Calu3 (cell line): Measurements from ENCODE around the gene LIPM. TPM values are rescaled to one million over a fixed set of nuclear protein-coding genes. Genes with fewer than 3 reads are reported as not detected.

ENCODE experiments used
- BruUV-seq: library from RNA; stranded (reverse); fragments of 400-500 nt; replicated peaks from 2 replicates; lab custom pipeline; 2021; lab: Mats Ljungman, UMichigan
- CTCF ChIA-PET: fragments of 300-600 bp; sonication (Branson Sonifier 250); formaldehyde crosslinking; loops from one replicate; lab custom pipeline; 2022; ENCODE audit warnings: antibody characterized with exemption; lab: Charles Lee
- DNase-seq: peaks from one replicate; pipeline ENCODE4 v3.0.0; 2022
- H3K27ac Mint-ChIP-seq: one replicate; pipeline ENCODE4 v1.8.0; 2022; ENCODE audit warnings: mixed read lengths; ENCODE audit not compliant: unreplicated experiment
- H3K27me3 Mint-ChIP-seq: one replicate; pipeline ENCODE4 v1.8.0; 2022; ENCODE audit warnings: mixed read lengths; ENCODE audit not compliant: unreplicated experiment
- H3K36me3 Mint-ChIP-seq: one replicate; pipeline ENCODE4 v1.8.0; 2022; ENCODE audit warnings: mild to moderate bottlenecking, moderate library complexity, mixed read lengths; ENCODE audit not compliant: insufficient read depth, unreplicated experiment
- H3K4me1 Mint-ChIP-seq: one replicate; pipeline ENCODE4 v1.8.0; 2022; ENCODE audit warnings: mild to moderate bottlenecking, low read depth, mixed read lengths; ENCODE audit not compliant: unreplicated experiment
- H3K4me3 Mint-ChIP-seq: one replicate; pipeline ENCODE4 v1.8.0; 2022; ENCODE audit warnings: mild to moderate bottlenecking, low read depth, moderate library complexity, mixed read lengths; ENCODE audit not compliant: unreplicated experiment
- H3K9me3 Mint-ChIP-seq: one replicate; pipeline ENCODE4 v1.8.0; 2022; ENCODE audit warnings: low read depth, mixed read lengths; ENCODE audit not compliant: unreplicated experiment
- CTCF ChIP-seq: fragments of 200-600 bp; IDR thresholded peaks from one replicate; pipeline ENCODE4 v1.8.0; 2022; ENCODE audit warnings: antibody characterized with exemption; ENCODE audit not compliant: unreplicated experiment
- intact Hi-C: fragments of 100-400 bp; cut with micrococcal nuclease; formaldehyde crosslinking; loops from one replicate; pipeline ENCODE4 v1.10.0; 2022; ENCODE audit not compliant: unreplicated experiment
- total RNA-seq: library from RNA; stranded (reverse); gene quantifications from 2 replicates; pipeline ENCODE4 v1.2.3, GENCODE V29; 2022

The LIPM gene
- total RNA-seq, 1 experiment from 2014 or later: not detected

- BruUV-seq: no TSS peak
Observed at GRCh38 chr10:88838766-88839350, 36.3 kb downstream of the LIPM start.

GRCh38 chr10:88840104-88840503 lies 37.6 kb downstream of the LIPM start:
- no peaks in the 10 kb centered on the region for H3K27me3 Mint-ChIP-seq
- CTCF ChIA-PET: interaction anchor here (0.6 to 1.4 kb wide), 2 partner anchors 11 to 17 kb away, joined by 3 to 5 read pairs; partner anchors contain the start of gene ANKRD22

More at GRCh38 chr10:88838766-88839350, 36.3 kb downstream of the LIPM start:
- Mint-ChIP-seq H3K27me3 (no peaks in the 10 kb centered on the region), H3K9me3 (peaks cover 3% of the 10 kb centered on the region), H3K4me3 (no peak overlapping the region), H3K4me1 (peaks cover 9% of the 10 kb centered on the region), H3K27ac (no peak overlapping the region), H3K36me3 (no peaks in the 10 kb centered on the region)
- TF ChIP-seq CTCF: no peak
- CTCF ChIA-PET: no interaction called here
- intact Hi-C loops: loop anchor here (5.0 to 10.0 kb wide), 2 partner anchors 43 to 376 kb away; partner anchors contain the start of gene STAMBPL1
- DNase-seq: no peak

GRCh38 chr10:88840881-88841280 lies 38.4 kb downstream of the LIPM start:
- DNase-seq: no peak
- Mint-ChIP-seq H3K36me3 (peaks cover 5% of the 10 kb centered on the region), H3K9me3 (peaks cover 3% of the 10 kb centered on the region), H3K27me3 (no peaks in the 10 kb centered on the region), H3K4me3 (peak overlapping the region; percentile 51), H3K4me1 (peaks cover 19% of the 10 kb centered on the region), H3K27ac (peak overlapping the region; percentile 91)
- TF ChIP-seq CTCF: no peak
- no TSS peak for BruUV-seq
- intact Hi-C loops: no loop called here
- CTCF ChIA-PET: interaction anchor here (0.6 to 1.4 kb wide), 3 partner anchors 11 to 92 kb away, joined by 3 to 5 read pairs (median 4); partner anchors contain the start of gene ANKRD22

More at GRCh38 chr10:88840104-88840503, 37.6 kb downstream of the LIPM start:
- H3K36me3 Mint-ChIP-seq: no peaks in the 10 kb centered on the region
- no peak for DNase-seq
- H3K4me3 Mint-ChIP-seq: peak overlapping the region; percentile 51
- peaks cover 12% of the 10 kb centered on the region for H3K4me1 Mint-ChIP-seq
- intact Hi-C loops: no loop called here
- no TSS peak for BruUV-seq
- H3K9me3 Mint-ChIP-seq: peaks cover 3% of the 10 kb centered on the region
- no peak overlapping the region for H3K27ac Mint-ChIP-seq
- TF ChIP-seq CTCF: no peak

GRCh38 chr10:88841316-88842111 lies 39.0 kb downstream of the LIPM start:
- H3K27me3 Mint-ChIP-seq: no peaks in the 10 kb centered on the region
- H3K36me3 Mint-ChIP-seq: peaks cover 6% of the 10 kb centered on the region
- intact Hi-C loops: no loop called here
- peak; percentile 28 for DNase-seq
- H3K4me3 Mint-ChIP-seq: peak overlapping the region; percentile 51
- CTCF ChIA-PET: interaction anchor here (1.0 kb wide), 1 partner anchor 91 kb away, joined by 4 read pairs; no protein-coding TSS in a partner anchor
- no TSS peak for BruUV-seq
- peak overlapping the region; percentile 91 for H3K27ac Mint-ChIP-seq
- H3K4me1 Mint-ChIP-seq: peaks cover 23% of the 10 kb centered on the region
- H3K9me3 Mint-ChIP-seq: peaks cover 3% of the 10 kb centered on the region
- TF ChIP-seq CTCF: no peak
